Sciatic nerve (tissue), 2 donors: ENCODE data around the gene KRT14. TPM values are rescaled to one million over a fixed set of nuclear protein-coding genes. Genes with fewer than 3 reads are reported as not detected.
"Not testable (repeated sequence)": the region's sequence is repeated elsewhere in the genome, so short reads cannot be mapped to it uniquely, and the experiment has no call there.

Experiments used
- ATAC-seq: fragments of 200-7000 bp; cut with Tn5 transposase; one replicate; pipeline ENCODE4 v1.9.1; 2020; ENCODE audit warnings: mild to moderate bottlenecking, moderate library complexity
- DNase-seq: peaks from one replicate; pipeline ENCODE4 v3.0.0-alpha.2; 2020; ENCODE audit warnings: low spot score
- intact Hi-C: fragments of 100-400 bp; cut with DNase I; formaldehyde crosslinking; loops from one replicate; pipeline ENCODE4 v1.14.2; 2022
- total RNA-seq: library from RNA; stranded (reverse); fragmentation: NEBNext Ultra II Directional; extraction: Animal tissue kit (Norgen Biotek cat#: 25700); gene quantifications from one replicate; pipeline ENCODE4 v1.2.1, GENCODE V29; 2021
- donor health status: DM: no; HTN: no; CAD: no.
- donor health status: DM: no; HTN: no; CAD: no.

The KRT14 gene
- total RNA-seq, 1 donor from 2014 or later: 82.1 TPM

GRCh38 chr17:41556306-41556705, 30.4 kb downstream of the KRT14 start:
- intact Hi-C loops: no loop called here
- ATAC-seq (no peak), DNase-seq (no peak)

- intact Hi-C loops: no loop called here
- DNase-seq: no peak
- ATAC-seq: no peak
Observed at GRCh38 chr17:41555105-41555887, 31.4 kb downstream of the KRT14 start.

GRCh38 chr17:41553987-41554680, 32.6 kb downstream of the KRT14 start:
- DNase-seq: no peak
- peak; percentile 84 for ATAC-seq
- intact Hi-C loops: loop anchor here (5.0 kb wide), 1 partner anchor 93 kb away; no protein-coding TSS in a partner anchor

GRCh38 chr17:41553176-41553575, 33.5 kb downstream of the KRT14 start:
- intact Hi-C loops: loop anchor here (5.0 kb wide), 1 partner anchor 94 kb away; no protein-coding TSS in a partner anchor
- DNase-seq: no peak

GRCh38 chr17:41552455-41552854, 34.2 kb downstream of the KRT14 start:
- no peak for DNase-seq
- intact Hi-C loops: loop anchor here (5.0 kb wide), 1 partner anchor 95 kb away; no protein-coding TSS in a partner anchor
- no peak for ATAC-seq

More at GRCh38 chr17:41553176-41553575, 33.5 kb downstream of the KRT14 start:
- ATAC-seq: no peak

- intact Hi-C loops: loop anchor here (5.0 kb wide), 1 partner anchor 96 kb away; no protein-coding TSS in a partner anchor
- ATAC-seq: no peak
- DNase-seq: no peak
Observed at GRCh38 chr17:41551365-41551764, 35.3 kb downstream of the KRT14 start.

GRCh38 chr17:41549596-41550039, 37.1 kb downstream of the KRT14 start:
- no peak for DNase-seq
- peak; percentile 5 for ATAC-seq
- intact Hi-C loops: loop anchor here (5.0 kb wide), 1 partner anchor 98 kb away; no protein-coding TSS in a partner anchor

GRCh38 chr17:41548844-41549595, 37.7 kb downstream of the KRT14 start:
- peak; percentile 94 for ATAC-seq
- intact Hi-C loops: no loop called here
- DNase-seq: peak; percentile 93

- intact Hi-C loops: no loop called here
Observed at GRCh38 chr17:41547921-41548843, 38.5 kb downstream of the KRT14 start.

GRCh38 chr17:41547378-41547841, 39.3 kb downstream of the KRT14 start:
- intact Hi-C loops: no loop called here
- ATAC-seq (no peak), DNase-seq (no peak)

More at GRCh38 chr17:41547921-41548843, 38.5 kb downstream of the KRT14 start:
- peak; percentile 42 for ATAC-seq
- DNase-seq: peak; percentile 69

GRCh38 chr17:41546819-41547218, 39.9 kb downstream of the KRT14 start:
- intact Hi-C loops: no loop called here
- ATAC-seq (no peak), DNase-seq (no peak)

GRCh38 chr17:41545829-41546410, 40.8 kb downstream of the KRT14 start:
- DNase-seq (no peak), ATAC-seq (no peak)
- intact Hi-C loops: no loop called here

- intact Hi-C loops: no loop called here
- no peak for DNase-seq
- no peak for ATAC-seq
Observed at GRCh38 chr17:41544935-41545334, 41.8 kb downstream of the KRT14 start.

GRCh38 chr17:41544491-41544892, 42.2 kb downstream of the KRT14 start:
- DNase-seq (no peak), ATAC-seq (no peak)
- intact Hi-C loops: no loop called here

GRCh38 chr17:41542786-41543185, 43.9 kb downstream of the KRT14 start:
- DNase-seq, ATAC-seq, intact Hi-C loops: not testable (repeated sequence)

GRCh38 chr17:41542357-41542756, 44.3 kb downstream of the KRT14 start:
- ATAC-seq (no peak), DNase-seq (no peak)
- intact Hi-C loops: no loop called here

GRCh38 chr17:41540921-41541625, 45.6 kb downstream of the KRT14 start:
- intact Hi-C loops: no loop called here
- DNase-seq: no peak
- no peak for ATAC-seq
